Stimulated activated CD4-positive, alpha-beta T cell treated with anti-CD3 and anti-CD28 coated beads, TNF-alpha, amount 100 ng/mL, for 4 hours (primary cell): ENCODE results near the gene ZRANB2.

Experiments
- DNase-seq, 3 experiments: peaks; one replicate each; pipeline ENCODE4 v3.0.0-alpha.2; 2020; ENCODE audit warnings: low read depth in 3 of 3

Gene ZRANB2

DNA sequence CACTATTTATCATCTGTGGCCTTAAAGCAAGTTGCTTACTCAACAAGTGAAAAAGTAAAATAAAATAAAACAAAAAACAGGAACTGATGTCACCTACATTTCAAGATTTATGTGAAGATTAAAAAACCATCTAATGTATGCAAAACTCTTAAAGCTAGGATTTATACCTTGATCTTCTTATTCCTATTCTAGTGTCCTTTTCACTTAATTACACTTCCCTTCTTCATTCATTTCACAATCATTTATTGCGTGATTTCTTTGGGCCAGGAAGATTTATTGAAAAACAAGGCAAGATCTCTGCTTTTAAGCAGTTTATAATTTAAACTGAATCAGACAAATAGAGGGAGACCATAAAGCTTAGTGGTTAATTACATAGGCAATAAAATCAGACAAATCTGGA, 51.9 kb downstream of the ZRANB2 start:
- no peak for DNase-seq

DNA sequence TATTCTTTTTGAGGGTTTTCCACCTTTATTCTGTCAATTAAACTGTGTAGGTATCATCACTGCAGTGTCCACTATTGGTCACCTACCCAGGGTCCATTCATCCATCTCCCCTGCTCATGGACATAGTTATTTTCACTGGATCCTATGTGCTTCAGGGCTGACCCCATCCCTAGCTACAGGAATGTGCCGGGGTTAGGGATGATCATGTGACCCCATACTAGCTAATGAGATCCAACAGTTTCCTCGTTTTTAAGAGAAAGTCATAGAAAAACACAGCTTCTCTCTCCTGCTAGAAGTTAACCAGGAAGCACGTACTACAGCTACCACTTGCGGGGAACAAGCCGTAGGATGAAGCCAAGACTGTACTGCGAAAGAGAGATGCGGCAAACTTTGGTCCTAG, 52.8 kb downstream of the ZRANB2 start:
- DNase-seq, result no peak

DNA sequence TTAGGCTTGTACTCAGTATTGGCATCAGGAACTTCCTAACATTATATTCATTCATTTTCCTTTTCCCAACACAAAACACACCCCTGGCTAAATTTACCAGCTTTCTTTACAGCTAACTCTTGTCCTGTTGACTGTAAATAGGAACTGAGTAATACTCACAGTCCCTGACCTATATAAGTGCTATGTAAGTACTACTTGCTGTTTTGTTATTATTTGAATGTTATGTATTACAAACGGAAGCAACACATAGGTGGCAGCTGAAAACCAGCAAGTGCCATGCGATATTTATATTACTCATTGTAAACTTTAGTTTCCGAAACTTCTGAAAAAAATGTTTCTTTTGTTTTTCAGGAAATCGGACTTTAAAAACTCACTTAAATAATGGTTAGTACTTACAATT, 54.7 kb downstream of the ZRANB2 start:
- no peak for DNase-seq

DNA sequence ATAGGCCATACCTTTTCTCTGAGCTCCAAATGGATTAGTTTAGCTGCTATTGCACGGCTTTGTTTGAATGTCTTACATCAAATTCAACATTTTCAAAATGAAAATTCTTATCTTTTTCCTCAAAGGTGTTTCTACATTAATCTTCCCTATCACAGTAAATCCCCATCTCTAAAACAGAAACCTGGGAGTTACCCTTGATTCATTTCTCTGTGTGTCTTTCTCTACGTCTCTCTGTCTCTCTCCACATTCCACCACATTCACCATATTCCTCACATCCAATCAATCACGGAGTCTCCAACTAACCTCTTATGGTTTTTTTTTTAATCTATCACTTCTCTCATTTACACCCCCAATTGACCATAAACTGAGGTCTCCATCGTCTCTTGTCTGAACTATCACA, 57.3 kb downstream of the ZRANB2 start:
- no peak for DNase-seq

DNA sequence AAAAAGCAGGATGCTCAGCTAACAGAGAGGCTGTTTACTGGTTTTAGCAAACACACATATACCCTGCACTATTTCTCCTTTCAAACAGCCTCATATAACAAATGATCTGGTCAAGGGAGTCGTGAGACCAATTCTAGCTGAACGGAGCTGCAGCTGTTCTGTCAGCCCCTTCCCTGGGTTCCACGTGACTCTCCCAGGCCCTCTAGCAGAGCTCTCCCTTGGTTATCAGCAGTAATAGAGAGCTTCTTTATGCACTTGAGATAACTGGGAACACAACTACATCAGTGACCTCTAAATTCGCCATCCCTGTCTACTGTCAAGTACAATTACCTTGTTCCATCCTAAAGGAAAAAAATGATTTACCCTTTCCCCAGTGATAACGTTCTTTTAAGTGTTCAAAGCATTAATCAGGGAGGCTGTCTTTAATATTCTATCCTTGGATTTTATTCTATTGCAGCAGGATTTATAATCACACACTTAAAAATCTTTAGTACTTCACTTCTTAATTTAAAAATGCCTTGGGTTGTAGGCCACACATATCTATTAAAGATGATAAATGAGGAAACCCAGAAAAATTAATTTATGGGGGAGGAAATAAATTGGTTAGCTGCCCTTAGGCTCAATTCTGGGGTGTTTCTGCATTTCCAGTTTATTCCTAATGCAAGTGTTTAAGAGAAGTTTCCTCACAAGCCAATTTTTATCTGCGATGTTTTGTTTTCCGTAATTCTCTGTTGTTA, 61.4 kb downstream of the ZRANB2 start:
- no peak for DNase-seq

DNA sequence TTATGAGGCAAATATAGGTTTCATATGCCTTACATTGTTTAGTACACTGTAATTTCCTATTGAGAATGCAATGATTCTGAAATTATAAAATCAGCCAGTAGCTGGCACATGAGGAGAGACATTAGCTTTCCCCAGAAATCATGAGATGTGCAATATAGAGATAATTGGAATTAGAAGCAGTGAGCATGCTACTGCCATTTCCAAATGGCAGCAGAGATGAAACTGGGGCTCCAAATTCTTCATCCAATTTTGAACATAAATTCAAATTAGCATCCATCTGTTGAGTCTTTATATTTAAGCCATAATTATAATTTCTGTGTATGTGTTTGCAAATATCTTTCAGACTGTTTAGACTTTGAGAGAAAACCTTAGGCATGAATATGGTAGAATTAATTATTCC, 62.0 kb downstream of the ZRANB2 start:
- no peak for DNase-seq

DNA sequence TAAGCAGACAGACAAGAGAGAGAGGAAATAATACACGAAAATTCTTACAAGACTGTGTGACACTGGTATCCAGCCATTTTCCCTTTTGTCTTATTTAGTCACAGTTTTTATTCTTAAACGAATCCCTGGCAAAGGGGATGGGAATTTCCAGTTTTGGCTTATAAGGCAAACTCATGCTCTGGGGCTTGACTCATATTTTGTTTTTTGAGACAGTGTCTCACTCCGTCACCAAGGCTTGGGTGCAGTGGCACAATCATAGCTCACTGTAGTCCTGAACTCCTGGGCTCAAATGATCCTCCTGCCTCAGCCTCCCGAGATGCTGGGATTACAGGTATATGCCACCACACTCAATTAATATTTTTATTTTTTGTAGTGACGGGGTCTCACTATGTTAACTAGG, 65.1 kb downstream of the ZRANB2 start:
- DNase-seq, result no peak

GRCh38 chr1:71014178-71014579, 66.7 kb downstream of the ZRANB2 start:
- DNase-seq, result no peak
